ENCODE results near the gene ARHGAP20.

The ARHGAP20 gene, protein sequence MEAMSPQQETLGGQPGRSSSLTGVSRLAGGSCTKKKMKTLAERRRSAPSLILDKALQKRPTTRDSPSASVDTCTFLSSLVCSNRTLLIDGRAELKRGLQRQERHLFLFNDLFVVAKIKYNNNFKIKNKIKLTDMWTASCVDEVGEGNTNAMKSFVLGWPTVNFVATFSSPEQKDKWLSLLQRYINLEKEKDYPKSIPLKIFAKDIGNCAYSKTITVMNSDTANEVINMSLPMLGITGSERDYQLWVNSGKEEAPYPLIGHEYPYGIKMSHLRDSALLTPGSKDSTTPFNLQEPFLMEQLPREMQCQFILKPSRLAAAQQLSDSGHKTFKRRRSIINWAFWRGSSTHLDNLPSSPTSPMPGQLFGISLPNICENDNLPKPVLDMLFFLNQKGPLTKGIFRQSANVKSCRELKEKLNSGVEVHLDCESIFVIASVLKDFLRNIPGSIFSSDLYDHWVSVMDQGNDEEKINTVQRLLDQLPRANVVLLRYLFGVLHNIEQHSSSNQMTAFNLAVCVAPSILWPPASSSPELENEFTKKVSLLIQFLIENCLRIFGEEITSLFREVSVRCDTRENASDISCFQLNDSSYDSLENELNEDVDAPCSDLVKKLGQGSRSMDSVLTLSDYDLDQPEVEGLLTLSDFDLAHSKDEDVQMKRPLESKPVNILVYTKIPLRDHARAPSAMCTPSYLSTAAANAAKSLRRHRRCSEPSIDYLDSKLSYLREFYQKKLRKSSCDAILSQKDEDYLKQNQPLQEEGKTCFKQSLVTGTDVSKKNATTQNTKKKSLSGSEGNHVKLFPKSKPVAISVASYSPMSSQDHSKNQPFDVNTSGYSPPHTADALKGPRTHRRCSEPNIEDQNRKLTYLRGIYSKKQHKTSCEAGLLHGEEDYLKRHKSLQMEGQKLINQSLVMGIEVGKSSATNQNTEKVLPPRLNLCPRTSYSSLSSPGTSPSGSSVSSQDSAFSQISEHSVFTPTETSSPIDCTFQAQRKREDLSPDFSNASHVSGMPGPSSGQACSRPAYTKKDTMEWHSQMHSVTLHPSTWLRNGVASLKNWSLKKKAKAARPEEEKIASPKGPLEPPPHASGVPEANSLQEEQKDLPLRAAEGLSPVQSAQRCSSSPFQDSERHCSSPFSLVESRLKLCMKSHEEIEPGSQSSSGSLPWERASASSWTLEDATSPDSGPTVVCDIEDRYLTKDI

DNA sequence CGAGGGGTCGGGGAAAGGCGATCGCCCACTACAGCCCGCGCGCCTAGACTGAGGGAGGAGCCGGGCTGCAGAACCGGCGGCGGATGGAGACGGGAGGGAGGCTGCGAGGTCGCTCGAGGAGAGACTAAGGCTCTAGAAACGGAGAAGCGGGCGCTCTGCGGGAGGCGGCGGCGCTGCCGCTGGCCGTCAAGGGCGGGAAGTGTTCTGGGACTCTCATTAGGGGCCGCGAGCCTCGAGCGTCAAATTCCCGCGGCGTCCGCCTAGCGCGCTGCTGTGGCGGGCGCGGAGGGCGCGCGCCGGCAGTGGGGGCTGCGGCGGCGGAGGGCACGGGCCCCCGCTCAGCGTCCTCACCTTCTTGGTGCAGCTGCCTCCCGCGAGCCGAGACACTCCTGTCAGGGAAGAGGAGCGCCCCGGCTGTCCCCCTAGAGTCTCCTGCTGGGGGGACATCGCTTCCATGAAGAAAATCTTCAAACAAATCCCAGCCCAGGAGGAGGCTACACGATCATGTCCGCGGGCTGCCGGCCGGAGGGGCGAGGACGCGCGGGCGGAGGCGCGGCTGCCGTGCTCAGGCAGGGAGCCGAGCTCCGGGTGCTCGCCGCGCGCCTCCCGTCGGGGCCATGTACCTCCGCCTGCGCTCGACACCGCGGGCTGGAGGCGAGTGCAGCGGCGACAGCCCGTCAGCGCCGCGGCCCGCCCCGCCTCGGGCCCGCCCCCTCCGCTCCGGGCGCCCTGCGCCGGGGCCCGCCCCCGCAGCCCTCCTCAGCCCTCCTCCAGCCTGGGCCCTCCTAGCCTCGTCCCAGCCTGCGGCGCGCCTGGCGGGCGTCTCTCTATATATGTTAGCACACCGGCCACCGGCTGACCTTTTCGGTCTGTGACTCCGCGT is at the start of gene ARHGAP20:
TSS of gene ARHGAP20 (minus strand) at position 662 of the 883 bp plus-strand sequence. CDS start at position 456, 206 bp downstream.
- peak in 1 of 2 donors; percentile 42 for DNase-seq (ENCODE audit: low read depth in 2 of 2)

DNA sequence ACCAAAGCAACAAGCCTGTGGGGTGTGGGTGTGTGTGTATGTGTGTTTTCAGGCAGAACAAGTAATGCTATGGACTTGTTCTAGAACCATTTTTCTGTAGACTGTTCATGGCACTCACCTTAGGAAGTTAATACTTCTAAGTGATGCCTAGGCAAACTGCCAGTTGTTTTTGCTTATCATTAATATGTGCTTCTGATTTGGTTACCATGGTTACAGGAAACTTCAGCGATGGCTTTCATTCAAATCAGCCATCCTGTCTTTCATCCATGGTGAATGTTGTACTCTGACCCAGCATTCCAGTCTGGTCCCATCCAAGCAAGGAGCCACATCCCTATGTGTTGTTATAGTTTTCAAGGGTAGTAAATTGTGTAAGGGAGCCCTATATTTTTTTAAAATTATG is 49.8 kb upstream of the ARHGAP20 start:
- no peak for DNase-seq (ENCODE audit: low read depth in 2 of 2)

DNA sequence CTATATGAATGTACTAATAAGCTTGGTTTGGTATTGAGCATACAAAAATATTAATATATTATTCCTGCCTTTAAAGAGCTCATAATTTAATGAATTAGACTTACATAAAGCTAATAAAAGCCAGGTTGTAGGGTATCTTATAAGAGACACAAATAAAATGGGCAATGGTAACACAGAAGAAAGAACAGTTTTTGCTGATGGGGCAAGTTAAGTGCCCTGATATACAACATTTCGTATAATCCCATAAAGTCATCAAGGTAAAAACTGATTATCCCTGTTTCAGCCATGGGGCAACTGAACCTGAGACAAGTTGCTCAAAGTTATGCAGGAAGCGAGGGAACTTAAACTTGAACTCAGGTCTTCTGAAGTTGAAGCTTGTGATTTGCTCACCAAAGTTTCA is 48.9 kb upstream of the ARHGAP20 start:
- no peak for DNase-seq (ENCODE audit: low read depth in 2 of 2)

DNA sequence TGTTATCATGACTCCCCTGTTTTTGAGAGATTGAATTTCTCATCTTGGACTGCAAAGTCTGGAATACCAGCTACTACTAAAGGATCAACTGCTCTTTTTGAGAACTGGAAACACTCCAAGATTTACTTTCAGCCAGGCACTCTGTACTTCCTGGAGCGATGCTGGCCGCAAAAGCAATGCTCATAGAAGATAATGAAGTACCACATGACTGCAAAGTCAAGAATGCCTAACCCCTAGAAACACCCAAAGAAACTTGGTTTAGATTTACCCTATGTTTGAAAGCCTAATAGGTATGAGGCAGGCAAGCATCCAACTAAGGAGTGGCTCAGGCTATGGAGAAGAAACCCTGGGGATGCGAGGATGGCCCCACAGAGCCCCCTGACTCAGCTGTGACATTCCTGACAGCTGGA is 47.7 kb upstream of the ARHGAP20 start:
- DNase-seq (ENCODE audit: low read depth in 2 of 2), result no peak

DNA sequence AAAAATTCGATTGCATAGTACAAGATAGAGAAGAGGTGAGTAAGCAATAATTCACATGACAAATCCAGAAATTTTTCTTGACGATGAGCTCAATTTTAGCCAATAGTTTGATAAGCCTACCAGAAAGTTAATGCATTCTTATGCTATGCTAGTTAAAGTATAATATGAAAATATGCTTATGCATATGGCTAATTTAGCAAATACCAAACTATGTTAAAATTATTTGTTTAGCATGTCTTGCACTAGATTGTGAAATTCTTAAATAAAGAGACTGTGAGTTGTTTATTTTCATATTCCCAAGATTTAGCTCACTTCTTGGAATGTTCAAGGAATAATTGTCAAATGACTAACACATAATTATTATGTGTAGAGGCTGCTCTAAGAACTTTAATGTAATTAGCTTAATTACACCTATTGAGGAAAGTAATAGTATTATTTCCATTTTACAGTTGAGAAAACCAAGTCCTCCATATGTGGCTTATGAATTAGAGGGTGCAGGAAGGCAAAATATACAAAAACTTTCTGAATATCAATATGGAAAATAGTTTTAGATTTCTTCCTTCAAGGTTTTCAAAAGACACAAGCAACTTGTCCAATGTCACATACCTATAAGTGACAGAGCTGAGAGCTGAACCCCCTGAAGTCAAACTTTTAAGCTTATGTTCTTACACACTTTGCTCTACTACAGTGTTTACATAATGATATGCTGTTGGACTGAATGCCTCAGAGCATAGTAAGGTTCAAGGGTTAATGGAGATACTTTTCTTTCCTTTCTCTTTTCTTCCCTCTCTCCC is 45.9 kb upstream of the ARHGAP20 start:
- DNase-seq (ENCODE audit: low read depth in 2 of 2), result no peak

DNA sequence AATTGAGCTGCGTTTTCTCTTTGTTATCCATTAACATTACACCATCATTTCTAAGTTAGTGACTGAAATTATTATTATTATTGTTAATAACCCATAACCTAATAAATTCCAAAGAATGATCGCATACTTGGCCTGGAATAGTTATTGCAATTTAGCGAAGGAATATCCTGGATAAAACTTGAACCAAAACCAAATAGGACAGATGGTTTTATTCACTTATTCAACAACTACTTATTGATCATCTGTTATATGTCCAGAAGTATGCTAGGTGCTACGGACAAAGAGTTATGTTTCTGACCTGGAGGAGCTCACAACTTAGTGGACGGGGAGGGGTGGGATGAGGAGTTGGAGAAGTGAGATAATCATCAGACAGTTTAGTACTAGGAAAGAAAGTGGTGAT is 44.8 kb upstream of the ARHGAP20 start:
- no peak for DNase-seq (ENCODE audit: low read depth in 2 of 2)

DNA sequence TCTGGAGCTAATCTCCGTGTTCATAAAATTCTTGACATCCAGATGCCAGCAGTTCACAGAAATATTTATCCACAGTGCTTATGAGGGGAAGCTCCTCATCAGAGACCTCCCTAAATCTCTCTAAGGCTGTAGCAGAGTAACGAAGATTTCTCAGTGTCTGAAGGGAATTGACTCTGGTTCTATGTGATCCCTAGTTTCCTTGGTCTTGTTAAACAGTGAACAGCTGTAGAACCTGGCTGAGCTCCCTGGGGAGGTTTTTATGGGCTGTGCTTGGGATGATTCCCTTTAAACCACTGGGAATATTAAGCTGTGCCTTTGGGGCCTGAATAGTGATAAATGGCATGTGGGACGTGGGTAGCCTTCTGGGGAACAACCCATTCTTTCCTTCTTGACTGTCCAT is 43.7 kb upstream of the ARHGAP20 start:
- DNase-seq (ENCODE audit: low read depth in 2 of 2), result no peak

DNA sequence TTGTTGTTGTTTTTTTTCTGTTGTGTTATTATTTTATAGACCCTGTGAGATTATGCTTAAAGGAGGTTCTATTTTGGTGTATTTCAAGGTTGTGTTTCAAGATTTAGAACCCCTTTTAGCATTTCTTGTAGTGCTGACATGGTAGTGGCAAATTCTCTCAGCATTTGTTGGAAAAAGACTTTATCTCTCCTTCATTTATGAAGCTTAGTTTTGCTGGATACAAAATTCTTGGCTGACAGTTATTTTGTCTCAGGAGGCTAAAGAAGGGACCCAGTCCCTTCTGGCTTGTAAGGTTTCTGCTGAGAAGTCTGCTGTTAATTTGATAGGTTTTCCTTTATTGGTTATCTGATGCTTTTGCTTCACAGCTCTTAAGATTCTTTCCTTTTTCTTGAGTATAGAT is 40.7 kb upstream of the ARHGAP20 start:
- no peak for DNase-seq (ENCODE audit: low read depth in 2 of 2)

DNA sequence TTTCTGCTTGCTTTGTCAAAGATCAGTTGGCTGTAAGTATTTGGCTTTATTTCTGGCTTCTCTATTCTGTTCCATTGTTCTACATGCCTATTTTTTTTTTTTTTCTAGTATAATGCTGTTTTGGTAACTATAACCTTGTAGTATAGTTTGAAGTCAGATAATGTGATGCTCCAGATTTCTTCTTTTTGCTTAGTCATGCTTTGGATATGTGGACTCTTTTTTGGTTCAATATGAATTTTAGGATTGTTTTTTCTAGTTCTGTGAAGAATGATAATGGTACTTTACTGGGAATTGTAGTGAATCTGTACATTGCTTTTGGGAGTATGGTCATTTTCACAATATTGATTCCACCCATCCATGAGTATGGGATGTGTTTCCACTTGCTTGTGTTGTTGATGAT is 37.9 kb upstream of the ARHGAP20 start:
- no peak for DNase-seq (ENCODE audit: low read depth in 2 of 2)

DNA sequence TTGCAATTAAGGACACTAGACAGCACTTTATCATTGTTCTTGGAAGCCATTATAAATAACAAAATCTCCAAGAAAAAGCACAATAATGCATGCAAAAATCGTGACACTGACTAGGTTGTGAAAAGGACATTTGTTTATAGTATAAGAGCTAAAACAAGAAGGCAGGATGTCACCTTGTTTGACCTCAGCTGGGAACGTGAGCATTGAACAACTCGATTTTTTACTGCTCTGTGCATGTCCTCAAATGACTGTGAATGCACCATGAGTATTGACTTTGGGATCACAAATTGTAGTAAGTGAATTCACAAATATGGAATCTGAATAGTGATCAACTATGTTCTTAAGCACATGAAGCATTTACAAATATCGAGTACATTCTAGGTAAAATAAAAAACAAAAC is 35.3 kb upstream of the ARHGAP20 start:
- no peak for DNase-seq (ENCODE audit: low read depth in 2 of 2)

DNA sequence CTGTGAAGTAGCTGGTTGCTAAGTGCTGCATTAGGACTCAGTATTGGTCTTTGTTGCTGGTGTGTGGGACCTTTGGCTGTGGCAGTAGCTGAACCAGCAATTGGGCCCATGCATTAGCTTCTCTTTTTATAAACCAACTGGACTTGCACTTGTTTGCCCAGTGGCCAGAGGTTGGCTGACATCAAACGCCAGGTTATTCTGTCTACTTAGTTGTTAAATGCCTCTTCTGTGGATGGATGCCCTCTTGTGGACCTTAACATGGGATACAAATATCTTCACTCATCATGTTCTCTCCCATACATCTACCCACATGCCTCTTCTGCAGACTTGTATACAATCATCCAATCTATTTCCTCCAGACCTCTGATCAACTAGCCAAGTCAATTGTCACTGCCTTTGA is 26.4 kb upstream of the ARHGAP20 start:
- no peak for DNase-seq (ENCODE audit: low read depth in 2 of 2)

DNA sequence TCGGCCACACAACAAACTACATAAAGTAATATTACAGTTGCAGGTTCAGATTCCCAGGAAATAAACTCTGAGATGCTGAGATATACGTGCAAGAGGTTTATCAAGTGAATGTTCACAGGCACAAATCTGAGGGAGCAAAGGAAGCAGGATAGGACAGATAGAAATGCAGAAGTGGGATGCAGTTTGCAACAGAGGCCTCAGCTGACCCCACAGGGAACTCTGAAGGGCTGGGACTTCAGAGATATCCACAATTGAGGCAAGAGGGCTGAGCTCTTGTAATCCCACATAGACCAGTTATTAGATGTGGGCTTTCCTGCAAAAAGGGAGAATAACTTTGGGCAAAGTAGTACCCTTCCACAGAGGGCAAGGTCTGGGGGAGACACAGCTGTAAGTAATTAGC is 25.4 kb upstream of the ARHGAP20 start:
- DNase-seq (ENCODE audit: low read depth in 2 of 2), result no peak

DNA sequence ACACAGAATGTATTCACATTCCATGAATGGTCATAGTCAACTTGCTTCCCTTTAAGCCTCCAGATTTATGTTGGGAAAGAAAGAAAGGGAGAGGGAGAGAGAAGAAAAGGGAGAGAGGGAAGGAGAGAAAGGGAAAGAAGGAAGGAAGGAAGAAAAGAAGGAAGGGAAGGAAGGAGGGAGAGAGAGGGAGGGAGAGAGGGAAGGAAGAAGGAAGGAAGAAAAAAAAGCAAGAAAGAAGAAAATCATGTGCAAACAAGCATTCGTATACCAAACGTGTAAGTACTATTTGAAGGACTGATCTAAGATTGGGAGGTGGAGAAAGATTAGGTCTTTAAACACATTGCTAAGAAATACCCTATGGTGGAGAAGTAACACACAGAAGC is 23.9 kb upstream of the ARHGAP20 start:
- no peak for DNase-seq (ENCODE audit: low read depth in 2 of 2)

DNA sequence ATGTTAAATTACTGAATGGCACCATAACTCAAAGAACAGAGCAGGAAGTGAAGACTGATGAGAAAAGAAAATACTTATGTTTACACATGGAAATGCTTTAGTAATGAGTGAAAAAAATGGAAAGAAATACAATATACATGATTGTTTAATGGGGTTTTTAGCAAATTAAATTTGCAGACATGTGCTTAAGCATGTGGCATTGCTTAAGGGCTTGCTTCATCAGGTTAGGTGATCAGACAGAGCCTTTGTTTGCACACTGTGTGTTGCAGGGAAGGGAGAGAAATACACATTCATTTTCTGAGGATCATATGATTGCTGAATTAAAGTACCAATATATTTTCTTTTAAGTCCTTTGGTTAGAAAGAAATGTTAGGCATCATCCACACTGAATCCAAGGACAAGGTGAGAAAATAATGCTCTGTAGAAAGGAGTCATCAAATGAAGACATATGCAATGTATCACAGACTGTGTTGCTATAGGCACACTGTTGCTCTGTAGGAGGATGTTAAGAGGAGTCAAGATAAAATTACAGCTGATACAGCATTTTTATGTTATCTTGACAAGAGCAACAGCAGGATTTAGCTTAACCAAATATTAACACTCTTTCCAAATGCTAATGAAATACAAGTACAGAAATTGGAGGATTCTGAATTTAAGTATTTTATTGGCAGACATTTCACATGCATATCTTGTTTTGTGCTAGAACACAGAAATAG is 23.4 kb upstream of the ARHGAP20 start:
- no peak for DNase-seq (ENCODE audit: low read depth in 2 of 2)

DNA sequence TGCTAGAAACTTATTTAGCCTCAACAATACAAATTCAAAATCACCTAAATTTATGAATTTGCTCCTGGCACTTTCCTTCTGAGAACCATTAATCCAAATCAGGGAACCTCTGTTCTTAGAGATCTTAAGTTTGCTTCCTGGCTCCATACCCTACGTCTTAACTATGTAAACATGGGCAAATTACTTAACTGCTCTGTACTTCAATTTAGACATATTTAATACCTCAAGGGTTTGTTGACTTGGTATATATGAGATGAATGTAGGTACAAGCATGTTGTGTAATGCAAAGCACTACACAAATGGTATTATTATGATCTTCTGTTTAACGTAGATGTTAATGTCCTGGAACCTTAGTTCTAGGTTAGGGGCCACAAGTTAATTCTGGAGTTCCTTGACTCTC is 22.6 kb upstream of the ARHGAP20 start:
- DNase-seq (ENCODE audit: low read depth in 2 of 2), result no peak

DNA sequence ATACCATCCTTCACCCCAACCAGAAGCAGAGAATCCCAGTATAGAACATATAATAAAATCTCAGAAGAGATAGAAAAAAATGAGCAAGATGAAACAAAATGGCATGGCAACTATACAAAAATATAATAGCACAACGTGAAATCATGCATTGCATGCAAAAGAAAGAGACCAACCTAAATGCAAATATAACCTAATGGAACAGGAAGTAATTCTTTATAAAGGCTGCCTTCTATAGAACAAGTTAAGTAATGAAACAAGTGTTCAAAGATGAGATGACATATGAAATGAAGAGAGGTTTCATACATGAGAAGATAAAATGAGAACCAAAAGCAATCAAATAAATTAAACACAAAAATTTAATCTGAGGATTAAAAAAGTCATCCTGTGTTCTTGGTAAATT is 18.5 kb upstream of the ARHGAP20 start:
- DNase-seq (ENCODE audit: low read depth in 2 of 2), result no peak

DNA sequence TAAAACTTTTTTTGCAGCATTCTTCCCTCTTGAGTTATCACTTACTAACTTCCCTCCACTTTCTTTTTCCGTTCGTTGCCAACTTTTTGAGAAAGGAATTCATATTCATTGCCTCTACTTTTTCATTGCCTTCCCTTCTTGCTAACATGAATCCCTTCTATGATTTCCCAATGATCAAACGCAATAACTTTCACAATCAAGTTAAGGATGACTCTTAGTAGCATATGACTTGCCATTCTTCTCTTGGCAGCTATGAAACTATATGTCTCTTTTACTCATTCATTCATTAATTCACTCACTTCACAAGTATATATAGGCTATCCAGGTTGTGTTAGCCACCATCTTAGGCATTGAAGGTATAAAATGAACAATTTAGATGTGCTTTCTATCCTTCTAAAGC is 16.6 kb upstream of the ARHGAP20 start:
- no peak for DNase-seq (ENCODE audit: low read depth in 2 of 2)

DNA sequence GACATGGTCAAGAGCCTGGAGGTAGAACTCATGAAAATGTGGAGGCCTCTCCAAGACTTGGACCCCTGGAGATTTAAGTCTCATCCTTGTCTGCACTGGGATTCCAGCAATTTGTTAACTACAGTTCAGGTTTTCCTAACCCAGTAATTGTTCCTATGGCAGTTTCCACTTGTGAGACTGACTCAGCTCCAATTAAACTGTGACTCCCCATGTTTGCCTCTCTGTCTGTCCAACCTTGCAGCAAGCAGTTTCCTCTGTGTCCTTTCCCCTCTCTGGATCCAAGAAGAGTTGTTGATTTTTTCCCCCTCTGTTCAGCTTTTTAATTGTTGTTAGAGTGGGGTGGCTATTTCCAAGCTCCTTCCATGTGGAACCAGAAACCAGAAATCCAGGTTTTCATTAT is 16.2 kb upstream of the ARHGAP20 start:
- DNase-seq (ENCODE audit: low read depth in 2 of 2), result no peak

DNA sequence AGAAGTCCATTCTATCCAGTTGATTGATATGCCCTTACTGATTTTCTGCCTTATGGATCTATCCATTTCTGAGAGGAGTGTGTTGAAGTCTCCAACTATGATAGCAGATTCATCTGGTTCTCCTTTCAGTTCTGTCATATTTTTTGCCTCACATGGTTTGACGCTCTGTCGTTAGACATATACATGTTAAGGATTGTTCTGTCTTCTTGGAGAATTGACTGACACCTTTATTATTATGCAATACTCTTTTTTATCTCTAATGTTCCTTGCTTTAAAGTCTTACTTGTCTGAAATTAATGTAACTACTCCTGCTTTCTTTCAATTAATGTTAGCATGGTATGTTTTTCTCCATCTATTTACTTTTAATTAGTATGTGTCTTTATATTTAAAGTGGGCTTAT is 12.1 kb upstream of the ARHGAP20 start:
- DNase-seq (ENCODE audit: low read depth in 2 of 2), result no peak

Data from stimulated activated CD4-positive, alpha-beta T cell treated with anti-CD3 and anti-CD28 coated beads, Interleukin-15, amount 100 ng/mL, for 48 hours (primary cell).